ENCODE data around the gene DOCK4. TPM values are rescaled to one million over a fixed set of nuclear protein-coding genes. Genes with fewer than 3 reads are reported as not detected.

DOCK4 gene
- total and polyA plus RNA-seq, 2 experiments from 2014 or later: 2.1 to 5.0 TPM

DNA sequence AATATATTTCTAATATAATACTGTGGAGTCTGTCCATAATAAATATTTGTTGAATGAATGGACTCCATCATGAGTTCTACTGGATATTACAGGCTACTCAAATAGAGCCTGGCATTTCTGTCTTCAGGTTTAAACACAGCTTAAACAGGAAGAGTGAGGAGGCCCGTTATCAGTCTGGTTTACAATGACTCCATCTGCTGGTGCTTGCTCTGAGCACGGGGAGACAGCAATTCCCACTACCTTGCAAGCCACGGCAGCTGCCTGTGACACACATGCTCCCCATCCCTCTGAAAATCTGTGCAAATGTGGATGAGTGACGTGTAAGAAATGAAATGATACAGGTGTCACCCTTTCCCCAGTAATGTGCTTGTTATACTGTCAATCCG, 350.4 kb downstream of the DOCK4 start:
- Histone ChIP-seq H3F3A (ENCODE audit: insufficient read depth) (no peaks in the 10 kb centered on the region), H3K79me2 (ENCODE audit: insufficient read depth) (no peaks in the 10 kb centered on the region), H3K4me2 (ENCODE audit: unreplicated experiment) (no peak overlapping the region), H3K36me3 (ENCODE audit: low read depth) (no peaks in the 10 kb centered on the region), H4K20me1 (ENCODE audit: insufficient read depth) (no peaks in the 10 kb centered on the region), H3K9me3 (ENCODE audit: low read depth) (no peaks in the 10 kb centered on the region), H2AFZ (no peak overlapping the region), H3K9me2 (ENCODE audit: insufficient read depth) (no peaks in the 10 kb centered on the region), H3K27ac (no peak overlapping the region), H3K27me3 (replicated peaks; ENCODE audit: insufficient read depth) (no peaks in the 10 kb centered on the region), H3K4me1 (ENCODE audit: insufficient read depth) (no peaks in the 10 kb centered on the region), H3K4me3 (no peak overlapping the region), H3K9ac (no peak overlapping the region)
- no peak for TF ChIP-seq EZH2phosphoT487 (IDR thresholded peaks at IDR 0.05; ENCODE audit: insufficient read depth, low read depth)
- DNase-seq: peak; percentile 13
- WGBS, 2 experiments (ENCODE audit: low coverage in 1 of 2, low lambda C conversion rate in 2 of 2, missing lambda C conversion rate in 2 of 2): 59% methylated on average over 5 of the region's 5 CpGs
- in situ Hi-C loops (cut with MboI): no loop called here

DNA sequence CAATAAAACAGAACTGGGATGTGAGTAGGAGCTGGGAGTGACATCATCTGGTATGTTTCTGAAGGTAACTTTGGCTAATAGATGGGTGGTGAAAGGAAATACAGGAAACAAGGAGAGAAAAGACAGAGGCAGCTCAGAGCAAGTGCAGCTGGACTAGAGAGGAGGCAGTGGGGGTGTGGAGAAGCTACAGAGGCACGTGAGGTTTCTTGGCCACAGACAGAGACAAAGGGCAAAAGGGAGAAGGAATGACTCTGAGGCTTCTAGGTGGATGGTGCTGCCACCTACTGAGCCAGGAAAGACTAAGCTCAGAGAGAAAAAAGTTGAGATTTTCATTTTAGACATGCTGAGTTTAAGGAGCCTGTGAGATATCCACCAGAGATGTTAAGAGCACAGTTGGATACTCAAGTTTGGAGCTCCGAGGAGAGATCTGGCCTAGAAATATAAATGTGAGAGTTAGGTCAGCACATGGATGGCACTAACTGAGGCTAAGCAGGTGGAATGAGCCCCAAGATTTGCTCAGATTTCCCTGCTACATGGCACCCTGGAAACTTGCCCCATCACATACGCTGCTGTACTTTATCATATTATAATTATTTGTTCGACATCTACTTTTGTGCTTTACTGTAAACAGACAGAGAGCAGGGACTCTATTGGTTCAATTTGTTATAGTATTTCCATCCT, 350.9 kb downstream of the DOCK4 start:
- Histone ChIP-seq H3F3A (ENCODE audit: insufficient read depth) (no peaks in the 10 kb centered on the region), H3K9me2 (ENCODE audit: insufficient read depth) (no peaks in the 10 kb centered on the region), H2AFZ (0 out of 2 replicates have a peak overlapping the region, but pooled peaks have one; percentile 27), H3K9me3 (ENCODE audit: low read depth) (no peaks in the 10 kb centered on the region), H4K20me1 (ENCODE audit: insufficient read depth) (no peaks in the 10 kb centered on the region), H3K4me3 (no peak overlapping the region), H3K27me3 (replicated peaks; ENCODE audit: insufficient read depth) (no peaks in the 10 kb centered on the region), H3K4me2 (ENCODE audit: unreplicated experiment) (no peak overlapping the region), H3K4me1 (ENCODE audit: insufficient read depth) (no peaks in the 10 kb centered on the region), H3K36me3 (ENCODE audit: low read depth) (no peaks in the 10 kb centered on the region), H3K79me2 (ENCODE audit: insufficient read depth) (no peaks in the 10 kb centered on the region), H3K9ac (no peak overlapping the region), H3K27ac (no peak overlapping the region)
- peak; percentile 85 for DNase-seq
- 23 to 29% methylated on average over 4 of the region's 4 CpGs for WGBS, 2 experiments (ENCODE audit: low coverage in 1 of 2, low lambda C conversion rate in 2 of 2, missing lambda C conversion rate in 2 of 2)
- in situ Hi-C loops (cut with MboI): no loop called here
- TF ChIP-seq EZH2phosphoT487 (IDR thresholded peaks at IDR 0.05; ENCODE audit: insufficient read depth, low read depth): no peak
- TF ChIP-seq EZH2 (IDR thresholded peaks at IDR 0.05; ENCODE audit: insufficient read depth, poor library complexity, severe bottlenecking): no peak

DNA sequence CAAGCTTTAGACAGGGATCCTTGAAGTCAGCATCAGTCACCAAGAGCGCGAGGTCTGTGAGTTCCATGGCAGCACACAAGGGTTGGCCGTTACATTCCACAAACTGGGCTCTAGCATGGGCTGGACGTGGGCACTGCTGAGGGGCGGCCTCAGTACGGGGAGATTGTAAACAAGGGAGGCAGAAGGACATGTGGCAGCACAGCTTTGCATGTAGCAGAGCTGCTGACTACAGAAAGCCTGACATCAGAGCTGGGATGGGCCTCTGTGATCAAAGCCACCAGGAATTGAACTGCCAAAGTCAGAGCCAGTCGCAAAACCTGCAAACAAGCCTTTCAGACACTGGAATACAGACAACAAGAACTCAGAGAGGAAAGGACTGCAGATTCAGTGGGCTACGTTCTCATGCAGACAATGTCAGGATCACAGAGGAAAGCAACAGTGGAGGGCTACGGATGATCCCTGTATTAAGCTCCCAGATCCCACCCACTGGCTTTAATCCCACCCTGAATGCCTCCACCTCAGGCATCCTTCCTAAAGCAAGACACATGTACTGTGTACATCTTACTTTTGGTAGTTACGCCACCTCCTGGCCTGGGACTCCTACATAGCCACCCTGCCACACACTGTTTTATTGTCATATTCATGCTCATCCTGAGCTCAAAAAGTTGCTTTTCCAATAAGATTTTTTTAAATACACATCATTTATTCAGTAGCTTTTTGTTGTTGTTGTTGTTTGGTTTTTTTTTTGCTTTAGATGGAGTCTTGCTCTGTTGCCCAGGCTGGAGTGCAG, 352.8 kb downstream of the DOCK4 start:
- H3K4me3 ChIP-seq: no peak overlapping the region
- no peaks in the 10 kb centered on the region for H3K9me3 ChIP-seq (ENCODE audit: low read depth)
- in situ Hi-C loops (cut with MboI): no loop called here
- DNase-seq: peak; percentile 41
- H2AFZ ChIP-seq: no peak overlapping the region
- no peak overlapping the region for H3K4me2 ChIP-seq (ENCODE audit: unreplicated experiment)
- no peaks in the 10 kb centered on the region for H3K27me3 ChIP-seq (replicated peaks; ENCODE audit: insufficient read depth)
- no peak overlapping the region for H3K9ac ChIP-seq
- H3F3A ChIP-seq (ENCODE audit: insufficient read depth): no peaks in the 10 kb centered on the region
- H4K20me1 ChIP-seq (ENCODE audit: insufficient read depth): no peaks in the 10 kb centered on the region
- H3K4me1 ChIP-seq (ENCODE audit: insufficient read depth): no peaks in the 10 kb centered on the region
- H3K9me2 ChIP-seq (ENCODE audit: insufficient read depth): no peaks in the 10 kb centered on the region
- 55 to 58% methylated on average over 10 of the region's 10 CpGs for WGBS, 2 experiments (ENCODE audit: low coverage in 1 of 2, low lambda C conversion rate in 2 of 2, missing lambda C conversion rate in 2 of 2)
- H3K79me2 ChIP-seq (ENCODE audit: insufficient read depth): no peaks in the 10 kb centered on the region
- H3K27ac ChIP-seq: no peak overlapping the region
- no peaks in the 10 kb centered on the region for H3K36me3 ChIP-seq (ENCODE audit: low read depth)
- TF ChIP-seq EZH2 (IDR thresholded peaks at IDR 0.05; ENCODE audit: insufficient read depth, poor library complexity, severe bottlenecking) (no peak), EZH2phosphoT487 (IDR thresholded peaks at IDR 0.05; ENCODE audit: insufficient read depth, low read depth) (no peak)

DNA sequence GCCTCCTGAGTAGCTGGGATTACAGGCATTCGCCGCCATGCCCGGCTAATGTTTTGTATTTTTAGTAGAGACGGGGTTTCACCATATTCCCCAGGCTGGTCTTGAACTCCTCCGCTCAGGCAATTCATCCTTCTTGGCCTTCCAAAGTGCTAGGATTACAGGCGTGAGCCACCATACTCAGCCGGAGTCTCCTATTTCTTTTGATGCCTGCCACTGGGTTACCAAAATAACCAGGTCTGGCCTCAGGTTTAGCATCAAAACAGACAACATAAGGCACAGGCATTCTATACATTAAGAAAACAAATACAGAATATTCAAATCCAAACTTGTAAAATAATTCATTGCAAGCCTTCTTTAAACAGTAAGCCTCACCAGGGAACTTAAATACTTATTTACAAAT, 354.1 kb downstream of the DOCK4 start:
- Histone ChIP-seq H3K27ac (no peak overlapping the region), H3K4me2 (ENCODE audit: unreplicated experiment) (no peak overlapping the region), H3K9me2 (ENCODE audit: insufficient read depth) (no peaks in the 10 kb centered on the region), H3K36me3 (ENCODE audit: low read depth) (no peaks in the 10 kb centered on the region), H4K20me1 (ENCODE audit: insufficient read depth) (no peaks in the 10 kb centered on the region), H3K9me3 (ENCODE audit: low read depth) (no peaks in the 10 kb centered on the region), H3K4me1 (ENCODE audit: insufficient read depth) (no peaks in the 10 kb centered on the region), H3K79me2 (ENCODE audit: insufficient read depth) (no peaks in the 10 kb centered on the region), H3K27me3 (replicated peaks; ENCODE audit: insufficient read depth) (no peaks in the 10 kb centered on the region), H2AFZ (no peak overlapping the region), H3F3A (ENCODE audit: insufficient read depth) (no peaks in the 10 kb centered on the region), H3K9ac (no peak overlapping the region), H3K4me3 (no peak overlapping the region)
- WGBS, 2 experiments (ENCODE audit: low coverage in 1 of 2, low lambda C conversion rate in 2 of 2, missing lambda C conversion rate in 2 of 2): 95 to 98% methylated on average over 7 of the region's 7 CpGs
- in situ Hi-C loops (cut with MboI): no loop called here
- TF ChIP-seq EZH2 (IDR thresholded peaks at IDR 0.05; ENCODE audit: insufficient read depth, poor library complexity, severe bottlenecking): no peak
- no peak for TF ChIP-seq EZH2phosphoT487 (IDR thresholded peaks at IDR 0.05; ENCODE audit: insufficient read depth, low read depth)
- DNase-seq: no peak
